ENCODE results near the gene FXN. TPM values are rescaled to one million over a fixed set of nuclear protein-coding genes. Genes with fewer than 3 reads are reported as not detected.

FXN gene
- total and polyA plus RNA-seq, 4 donors, result 4.7 to 41.7 (median 23.9) TPM

- H3K9me3 ChIP-seq (ENCODE audit: control insufficient read depth in 4 of 4, low read length in 3 of 4), result no peaks in the 10 kb centered on the region
- H3K27me3 ChIP-seq (ENCODE audit: control insufficient read depth in 4 of 4, insufficient read depth in 4 of 4, low read length in 3 of 4), result no peaks in the 10 kb centered on the region
- no peak for DNase-seq (ENCODE audit: low spot score)
- no peak overlapping the region for H3K9ac ChIP-seq (ENCODE audit: low read depth in 1 of 2, low read length in 2 of 2)
- WGBS, result 84% methylated on average over 4 of the region's 4 CpGs
- TF ChIP-seq RXRA (IDR thresholded peaks at IDR 0.05) (no peak), JUND (IDR thresholded peaks at IDR 0.05) (no peak), EGR1 (IDR thresholded peaks at IDR 0.05; ENCODE audit: low read depth in 2 of 2) (no peak), ZBTB33 (IDR thresholded peaks at IDR 0.05) (no peak), RAD21 (IDR thresholded peaks at IDR 0.05) (no peak), FOXA2 (IDR thresholded peaks at IDR 0.05) (no peak), FOXA1 (IDR thresholded peaks at IDR 0.05) (no peak), NR2F2 (IDR thresholded peaks at IDR 0.05) (no peak), HNF4A (conservative IDR thresholded peaks at IDR 0.05) (no peak), GABPA (IDR thresholded peaks at IDR 0.05 in 1 of 2, conservative IDR thresholded peaks at IDR 0.05 in 1 of 2) (no peak)
- H3K36me3 ChIP-seq (ENCODE audit: control insufficient read depth in 4 of 4, insufficient read depth in 3 of 4, low read depth in 1 of 4, low read length in 3 of 4), result peaks cover 0 to 5% (median 2%) of the 10 kb centered on the region in 4 donors
- H3K27ac ChIP-seq (ENCODE audit: low read depth in 1 of 2, low read length in 2 of 2), result no peak overlapping the region
- no peak overlapping the region for H3K4me3 ChIP-seq (ENCODE audit: low read depth in 1 of 3, low read length in 3 of 3)
- H3K4me1 ChIP-seq (ENCODE audit: control insufficient read depth in 4 of 4, insufficient read depth in 4 of 4, low read length in 3 of 4), result peaks cover 1 to 9% (median 7%) of the 10 kb centered on the region in 4 donors
Measured at GRCh38 chr9:69132361-69132760, 96.8 kb downstream of the FXN start.

- no peak for DNase-seq (ENCODE audit: low spot score)
- Histone ChIP-seq H3K9ac (ENCODE audit: low read depth in 1 of 2, low read length in 2 of 2) (no peak overlapping the region), H3K27me3 (ENCODE audit: control insufficient read depth in 4 of 4, insufficient read depth in 4 of 4, low read length in 3 of 4) (no peaks in the 10 kb centered on the region), H3K9me3 (ENCODE audit: control insufficient read depth in 4 of 4, low read length in 3 of 4) (no peaks in the 10 kb centered on the region), H3K4me3 (ENCODE audit: low read depth in 1 of 3, low read length in 3 of 3) (no peak overlapping the region), H3K4me1 (ENCODE audit: control insufficient read depth in 4 of 4, insufficient read depth in 4 of 4, low read length in 3 of 4) (peaks cover 1 to 9% (median 7%) of the 10 kb centered on the region in 4 donors), H3K27ac (ENCODE audit: low read depth in 1 of 2, low read length in 2 of 2) (no peak overlapping the region), H3K36me3 (ENCODE audit: control insufficient read depth in 4 of 4, insufficient read depth in 3 of 4, low read depth in 1 of 4, low read length in 3 of 4) (peaks cover 1 to 10% (median 3%) of the 10 kb centered on the region in 4 donors)
- WGBS, result 93% methylated on average over 6 of the region's 6 CpGs
- TF ChIP-seq FOXA2 (IDR thresholded peaks at IDR 0.05) (no peak), JUND (IDR thresholded peaks at IDR 0.05) (no peak), TAF1 (conservative IDR thresholded peaks at IDR 0.05) (no peak), ZBTB33 (IDR thresholded peaks at IDR 0.05) (no peak), GABPA (IDR thresholded peaks at IDR 0.05 in 1 of 2, conservative IDR thresholded peaks at IDR 0.05 in 1 of 2) (no peak), NR2F2 (IDR thresholded peaks at IDR 0.05) (no peak)
Measured at GRCh38 chr9:69134412-69134811, 98.9 kb downstream of the FXN start.

- no peak for DNase-seq (ENCODE audit: low spot score)
- no peaks in the 10 kb centered on the region for H3K9me3 ChIP-seq (ENCODE audit: control insufficient read depth in 4 of 4, low read length in 3 of 4)
- H3K4me3 ChIP-seq (ENCODE audit: low read depth in 1 of 3, low read length in 3 of 3), result no peak overlapping the region
- no peak for TF ChIP-seq JUND (IDR thresholded peaks at IDR 0.05)
- WGBS, result 94% methylated on average over 2 of the region's 2 CpGs
- H3K27me3 ChIP-seq (ENCODE audit: control insufficient read depth in 4 of 4, insufficient read depth in 4 of 4, low read length in 3 of 4), result no peaks in the 10 kb centered on the region
- peaks cover 1 to 10% (median 3%) of the 10 kb centered on the region in 4 donors for H3K36me3 ChIP-seq (ENCODE audit: control insufficient read depth in 4 of 4, insufficient read depth in 3 of 4, low read depth in 1 of 4, low read length in 3 of 4)
- peaks cover 0 to 6% (median 5%) of the 10 kb centered on the region in 4 donors for H3K4me1 ChIP-seq (ENCODE audit: control insufficient read depth in 4 of 4, insufficient read depth in 4 of 4, low read length in 3 of 4)
- no peak overlapping the region for H3K27ac ChIP-seq (ENCODE audit: low read depth in 1 of 2, low read length in 2 of 2)
- H3K9ac ChIP-seq (ENCODE audit: low read depth in 1 of 2, low read length in 2 of 2), result no peak overlapping the region
Measured at GRCh38 chr9:69136185-69136584, 100.6 kb downstream of the FXN start.
